Left lobe of liver (tissue), 2 donors: ENCODE data around the gene TLCD3B. TPM values are rescaled to one million over a fixed set of nuclear protein-coding genes. Genes with fewer than 3 reads are reported as not detected.
"Not testable (repeated sequence)": the region's sequence is repeated elsewhere in the genome, so short reads cannot be mapped to it uniquely, and the experiment has no call there.

Source experiments
- ATAC-seq: fragments of 200-7000 bp; cut with Tn5 transposase; one replicate; pipeline ENCODE4 v1.9.1; 2020; ENCODE audit warnings: mild to moderate bottlenecking, moderate library complexity
- DNase-seq: peaks from one replicate; pipeline ENCODE4 v3.0.0-alpha.2; 2020; ENCODE audit warnings: low spot score
- total RNA-seq: library from RNA; stranded (reverse); gene quantifications from one replicate; pipeline ENCODE4 v1.2.1, GENCODE V29; 2021
- donor health status: DM: no; HTN: no; CAD: no; lungs with moderate emphysema.
- donor health status: DM: no; HTN: yes; CAD: no.

Gene TLCD3B
- total RNA-seq, 1 donor from 2014 or later, result 0.13 TPM

- DNase-seq (no peak), ATAC-seq (no peak)
These were observed 32.3 kb upstream of the TLCD3B start for GRCh38 chr16:30063278-30063892.

GRCh38 chr16:30060836-30061554 lies 29.9 kb upstream of the TLCD3B start:
- no peak for DNase-seq
- no peak for ATAC-seq

GRCh38 chr16:30060346-30060745 lies 29.3 kb upstream of the TLCD3B start:
- DNase-seq, result no peak
- no peak for ATAC-seq

GRCh38 chr16:30054959-30055553 lies 24.0 kb upstream of the TLCD3B start:
- ATAC-seq, result peak; percentile 45
- DNase-seq, result no peak

GRCh38 chr16:30054451-30054850 lies 23.4 kb upstream of the TLCD3B start:
- no peak for ATAC-seq

GRCh38 chr16:30053376-30054015 lies 22.4 kb upstream of the TLCD3B start:
- ATAC-seq (no peak), DNase-seq (no peak)

More at GRCh38 chr16:30054451-30054850, 23.4 kb upstream of the TLCD3B start:
- no peak for DNase-seq

- DNase-seq (peak; percentile 96), ATAC-seq (peak; percentile 98)
These were observed 21.8 kb upstream of the TLCD3B start for GRCh38 chr16:30052671-30053372.

GRCh38 chr16:30051518-30051917 lies 20.4 kb upstream of the TLCD3B start:
- DNase-seq (no peak), ATAC-seq (no peak)

- ATAC-seq (no peak), DNase-seq (no peak)
These were observed 18.8 kb upstream of the TLCD3B start for GRCh38 chr16:30049871-30050270.

GRCh38 chr16:30046588-30046987 lies 15.5 kb upstream of the TLCD3B start:
- ATAC-seq (no peak), DNase-seq (no peak)

- ATAC-seq (no peak), DNase-seq (no peak)
These were observed 15.1 kb upstream of the TLCD3B start for GRCh38 chr16:30046178-30046577.

- DNase-seq (no peak), ATAC-seq (peak; percentile 50)
These were observed 10.8 kb upstream of the TLCD3B start for GRCh38 chr16:30041841-30042240.

- not testable (repeated sequence) for ATAC-seq, DNase-seq
These were observed 9.6 kb upstream of the TLCD3B start for GRCh38 chr16:30040690-30041089.

- ATAC-seq, result no peak
- DNase-seq, result no peak
These were observed 9.2 kb upstream of the TLCD3B start for GRCh38 chr16:30040221-30040620.

- DNase-seq (no peak), ATAC-seq (no peak)
These were observed 2.2 kb upstream of the TLCD3B start for GRCh38 chr16:30033270-30033669.

GRCh38 chr16:30032083-30032819 lies 1.2 kb upstream of the TLCD3B start:
- DNase-seq, result no peak
- ATAC-seq, result peak; percentile 75

GRCh38 chr16:30031477-30031918 lies 427 bp upstream of the TLCD3B start:
- ATAC-seq (no peak), DNase-seq (no peak)

- ATAC-seq, result no peak
- DNase-seq, result no peak
These were observed 923 bp downstream of the TLCD3B start for GRCh38 chr16:30030011-30030685.

- DNase-seq (no peak), ATAC-seq (peak; percentile 59)
These were observed 2.5 kb downstream of the TLCD3B start for GRCh38 chr16:30028438-30029076.
